Measurements from ENCODE around the gene FBLN2. TPM values are rescaled to one million over a fixed set of nuclear protein-coding genes. Genes with fewer than 3 reads are reported as not detected.
"Not testable (repeated sequence)": the region's sequence is repeated elsewhere in the genome, so short reads cannot be mapped to it uniquely, and the experiment has no call there.

Gene FBLN2
- total RNA-seq (100 to 1,000 TPM in 1 of 5 donors, 10 to 100 TPM in 3, 1 to 10 TPM in 1; 8.0 to 143 (median 17.1) TPM), polyA plus RNA-seq (1 to 10 TPM; 1.8 to 4.0 (median 2.8) TPM)
- long read RNA-seq, donor 1, full-length matches to known transcripts = 1 of 1 reads
- long read RNA-seq, donor 1, partial matches to known transcripts = 0 of 1 reads
- long read RNA-seq, donor 1, other reads (novel, unspliced or antisense) = 0 of 1 reads
- long read RNA-seq, donor 2, full-length matches to known transcripts = 2 of 2 reads
- long read RNA-seq, donor 2, partial matches to known transcripts = 0 of 2 reads
- long read RNA-seq, donor 2, other reads (novel, unspliced or antisense) = 0 of 2 reads
- long read RNA-seq, donor 3 = 0 reads
- long read RNA-seq, donor 4 = 0 reads
- long read RNA-seq, donor 5, full-length matches to known transcripts = 3 of 17 reads
- long read RNA-seq, donor 5, partial matches to known transcripts = 14 of 17 reads
- long read RNA-seq, donor 5, other reads (novel, unspliced or antisense) = 0 of 17 reads
- long read RNA-seq, donor 6 = 0 reads
- long read RNA-seq, donor 7, full-length matches to known transcripts = 2 of 7 reads
- long read RNA-seq, donor 7, partial matches to known transcripts = 5 of 7 reads
- long read RNA-seq, donor 7, other reads (novel, unspliced or antisense) = 0 of 7 reads
- long read RNA-seq, donor 8 = 0 reads
- long read RNA-seq, donor 9, partial matches to known transcripts = 7 of 7 reads
- long read RNA-seq, donor 9, other reads (novel, unspliced or antisense) = 0 of 7 reads
- long read RNA-seq, donor 10 = 0 reads

DNA sequence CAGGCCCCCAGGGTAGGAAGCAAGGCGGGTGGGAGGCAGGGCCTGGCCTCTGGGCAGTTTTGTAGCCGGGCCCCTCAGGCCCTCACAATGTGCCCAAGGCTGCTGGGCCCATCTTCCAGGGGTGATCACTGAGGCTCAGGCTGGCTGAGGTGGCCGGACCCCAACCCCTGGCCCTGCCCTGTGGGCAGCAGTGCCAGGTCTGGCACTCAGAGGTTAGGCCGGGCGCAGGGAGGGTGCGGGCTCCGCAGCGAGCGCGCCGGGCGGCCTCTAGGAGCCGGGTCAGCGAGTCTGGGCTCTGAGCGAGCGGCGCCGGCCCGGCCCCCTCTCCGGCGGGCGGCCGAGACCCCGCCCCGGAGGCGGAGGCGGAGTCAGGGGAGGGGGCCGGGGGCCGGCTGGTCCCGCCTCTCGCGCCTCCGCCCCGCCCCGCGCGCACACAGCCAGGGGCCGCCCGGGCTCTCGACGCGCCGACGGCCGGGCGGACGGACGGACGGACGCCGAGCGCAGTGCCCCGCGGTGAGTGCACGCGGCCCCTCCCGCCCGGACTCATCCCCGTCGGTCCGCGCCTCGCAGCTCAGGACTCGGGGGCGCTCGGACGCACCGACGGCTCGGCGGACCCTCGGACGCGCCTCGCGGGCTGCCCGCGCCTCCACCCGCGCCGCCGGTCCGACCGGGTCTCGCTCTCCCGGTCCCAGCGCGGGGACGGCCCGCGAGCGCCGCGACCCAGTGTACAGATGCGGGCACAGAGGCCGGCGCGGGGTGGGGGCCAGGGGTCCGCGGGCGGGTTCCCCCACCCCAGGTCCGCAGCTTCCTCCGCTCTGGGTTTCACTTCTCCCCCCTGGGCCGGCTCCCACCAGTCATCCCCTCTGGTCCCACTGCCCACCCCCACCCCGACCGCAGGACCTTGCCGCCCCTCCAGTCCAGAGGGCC is at the start of gene FBLN2:
FBLN2 (plus strand) TSS at position 430 of the 927 bp plus-strand sequence. CDS start 21,231 bp downstream, outside the sequence.
- Histone ChIP-seq H3K27ac (peak within 1 kb of the TSS in 4 of 5 donors; percentile 26 to 71 (median 52)), H3K27me3 (peaks cover 0 to 67% (median 20%) of the 10 kb centered on the region in 3 donors), H3K4me3 (peak within 1 kb of the TSS; percentile 41 to 46 (median 42)), H3K4me1 (peaks cover 4 to 31% (median 18%) of the 10 kb centered on the region in 4 donors), H3K9me3 (no peaks in the 10 kb centered on the region), H3K36me3 (no peaks in the 10 kb centered on the region)
- DNase-seq = peak; percentile 33 to 84
- TF ChIP-seq, protein P1, sequence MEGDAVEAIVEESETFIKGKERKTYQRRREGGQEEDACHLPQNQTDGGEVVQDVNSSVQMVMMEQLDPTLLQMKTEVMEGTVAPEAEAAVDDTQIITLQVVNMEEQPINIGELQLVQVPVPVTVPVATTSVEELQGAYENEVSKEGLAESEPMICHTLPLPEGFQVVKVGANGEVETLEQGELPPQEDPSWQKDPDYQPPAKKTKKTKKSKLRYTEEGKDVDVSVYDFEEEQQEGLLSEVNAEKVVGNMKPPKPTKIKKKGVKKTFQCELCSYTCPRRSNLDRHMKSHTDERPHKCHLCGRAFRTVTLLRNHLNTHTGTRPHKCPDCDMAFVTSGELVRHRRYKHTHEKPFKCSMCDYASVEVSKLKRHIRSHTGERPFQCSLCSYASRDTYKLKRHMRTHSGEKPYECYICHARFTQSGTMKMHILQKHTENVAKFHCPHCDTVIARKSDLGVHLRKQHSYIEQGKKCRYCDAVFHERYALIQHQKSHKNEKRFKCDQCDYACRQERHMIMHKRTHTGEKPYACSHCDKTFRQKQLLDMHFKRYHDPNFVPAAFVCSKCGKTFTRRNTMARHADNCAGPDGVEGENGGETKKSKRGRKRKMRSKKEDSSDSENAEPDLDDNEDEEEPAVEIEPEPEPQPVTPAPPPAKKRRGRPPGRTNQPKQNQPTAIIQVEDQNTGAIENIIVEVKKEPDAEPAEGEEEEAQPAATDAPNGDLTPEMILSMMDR (IDR thresholded peaks at IDR 0.05) = no peak
- TF ChIP-seq POLR2A (IDR thresholded peaks at IDR 0.05) (no peak), POLR2AphosphoS5 (IDR thresholded peaks at IDR 0.05) (no peak), EP300 (IDR thresholded peaks at IDR 0.05) (no peak)
- WGBS, 5 donors = 5 to 7% (median 6%) methylated on average over 38 to 107 of the region's 107 CpGs
- intact Hi-C loops (cut with DNase I; ENCODE audit: low total_unique reads) = no loop called here

DNA sequence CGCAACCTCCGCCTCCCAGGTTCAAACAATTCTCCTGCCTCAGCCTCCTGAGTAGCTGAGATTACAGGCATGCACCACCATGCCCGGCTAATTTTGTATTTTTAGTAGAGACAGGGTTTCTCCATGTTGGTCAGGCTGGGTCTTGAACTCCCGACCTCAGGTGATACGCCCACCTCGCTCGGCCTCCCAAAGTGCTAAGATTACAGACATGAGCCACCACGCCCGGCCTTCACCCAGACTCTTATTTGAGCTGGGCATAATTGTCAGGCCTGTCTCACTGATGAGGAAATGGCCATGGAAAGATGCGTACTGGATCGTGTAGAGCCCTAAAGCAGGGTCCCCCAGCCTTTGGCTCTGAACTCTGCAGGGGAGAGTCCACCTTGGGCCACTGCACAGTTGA is 49.7 kb upstream of the FBLN2 start:
- H3K27me3 ChIP-seq, DNase-seq, H3K27ac ChIP-seq, H3K4me3 ChIP-seq, H3K9me3 ChIP-seq: not testable (repeated sequence)
- intact Hi-C loops (cut with DNase I; ENCODE audit: low total_unique reads) = loop anchor here (5.0 kb wide), 1 partner anchor 148 kb away; no protein-coding TSS in a partner anchor
- 94 to 96% (median 94%) methylated on average over 11 of the region's 11 CpGs for whole genome bisulfite sequencing, 5 donors
- Histone ChIP-seq H3K4me1 (peaks cover 0 to 18% (median 12%) of the 10 kb centered on the region in 4 donors), H3K36me3 (peaks cover 0 to 46% (median 27%) of the 10 kb centered on the region in 4 donors)

DNA sequence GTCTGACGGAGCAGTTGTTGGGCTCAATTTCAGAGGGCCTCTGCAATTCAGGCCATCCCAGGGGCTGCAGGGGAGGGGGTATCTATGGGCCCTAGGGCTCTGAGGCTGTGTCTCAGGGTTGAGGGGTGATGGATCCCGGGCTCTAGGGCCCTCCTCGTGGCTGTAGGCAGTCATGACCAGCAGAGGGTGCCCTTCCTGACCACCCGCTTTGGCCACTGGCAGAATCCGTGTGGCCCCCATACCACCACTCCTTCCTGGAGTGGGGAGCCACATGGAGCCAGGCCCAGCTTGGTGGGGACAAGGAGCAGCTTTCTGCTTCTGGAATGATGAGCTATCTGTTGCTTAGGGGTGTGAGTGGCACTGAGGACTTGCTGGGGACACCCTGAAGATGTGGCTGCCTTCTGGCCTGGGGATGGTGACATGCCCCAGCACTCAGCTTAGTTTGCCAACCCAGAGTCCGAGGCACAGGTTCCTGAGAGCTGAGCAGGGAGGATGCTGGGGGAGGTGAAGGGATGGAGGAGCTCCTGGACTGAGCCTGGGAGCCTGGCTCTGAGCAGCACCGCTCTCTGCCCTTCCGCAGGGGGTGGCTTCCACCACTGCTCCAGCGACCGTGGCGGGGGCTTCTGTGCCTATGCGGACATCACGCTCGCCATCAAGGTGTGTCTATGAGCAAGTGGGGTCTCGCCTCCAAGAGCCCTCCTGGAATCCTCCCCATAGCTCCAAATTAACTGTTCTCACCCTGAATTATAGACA is 48.6 kb upstream of the FBLN2 start:
- Histone ChIP-seq H3K4me3 (no peak overlapping the region), H3K27me3 (no peaks in the 10 kb centered on the region), H3K9me3 (no peaks in the 10 kb centered on the region), H3K4me1 (peaks cover 0 to 13% (median 8%) of the 10 kb centered on the region in 4 donors), H3K27ac (no peak overlapping the region), H3K36me3 (peaks cover 0 to 57% (median 35%) of the 10 kb centered on the region in 4 donors)
- intact Hi-C loops (cut with DNase I; ENCODE audit: low total_unique reads) = no loop called here
- DNase-seq = no peak
- WGBS, 5 donors = 83 to 100% (median 86%) methylated on average over 1 to 15 of the region's 15 CpGs
- no peak for TF ChIP-seq POLR2AphosphoS5 (IDR thresholded peaks at IDR 0.05)
- TF ChIP-seq, protein P1 (IDR thresholded peaks at IDR 0.05) = peak in 2 of 7 experiments; percentile 14 to 33

DNA sequence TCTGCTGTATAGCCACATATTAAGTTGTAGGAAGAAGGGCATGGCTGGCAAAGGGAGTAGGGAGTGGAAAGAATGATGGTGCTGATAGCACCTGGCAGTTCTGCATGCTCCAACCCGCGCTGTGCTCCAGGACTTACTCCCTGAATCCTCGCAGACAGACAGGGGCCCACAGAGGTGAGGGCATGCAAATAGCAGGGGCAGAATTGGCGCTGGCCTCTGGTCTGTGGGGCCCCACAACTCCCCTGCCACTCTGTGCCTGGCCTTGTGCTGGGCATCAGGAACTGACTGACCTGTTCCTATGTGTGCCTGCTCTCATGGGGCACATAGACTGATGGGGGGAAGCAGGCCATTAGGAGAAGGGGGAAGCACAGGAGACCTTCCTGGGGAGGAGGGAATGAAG is 47.9 kb upstream of the FBLN2 start:
- Histone ChIP-seq H3K27me3 (no peaks in the 10 kb centered on the region), H3K36me3 (peaks cover 0 to 64% (median 35%) of the 10 kb centered on the region in 4 donors), H3K4me3 (no peak overlapping the region), H3K9me3 (no peaks in the 10 kb centered on the region), H3K4me1 (peaks cover 0 to 9% (median 6%) of the 10 kb centered on the region in 4 donors), H3K27ac (no peak overlapping the region)
- DNase-seq = no peak
- intact Hi-C loops (cut with DNase I; ENCODE audit: low total_unique reads) = no loop called here
- WGBS, 5 donors = 59 to 91% (median 87%) methylated on average over 3 to 4 of the region's 4 CpGs
- no peak for TF ChIP-seq POLR2AphosphoS5 (IDR thresholded peaks at IDR 0.05)
- no peak for TF ChIP-seq POLR2A (IDR thresholded peaks at IDR 0.05)
- TF ChIP-seq, protein P1 (IDR thresholded peaks at IDR 0.05) = no peak
- no peak for TF ChIP-seq EP300 (IDR thresholded peaks at IDR 0.05)
